SU-DHL-6 (cell line): ENCODE measurements around the gene BCAN.

ENCODE experiments used
- CTCF ChIP-seq: fragments of 200-600 bp; sonication (generic); IDR thresholded peaks from one replicate; pipeline ENCODE4 v1.5.1; 2017; ENCODE audit warnings: antibody characterized with exemption, mild to moderate bottlenecking, low read length, moderate library complexity; ENCODE audit not compliant: insufficient read depth, poor library complexity, severe bottlenecking
- EZH2phosphoT487 ChIP-seq: fragments of 200-600 bp; sonication (generic), shearing (Covaris generic); conservative IDR thresholded peaks from 2 replicates; pipeline ENCODE4 v1.6.1; 2018; ENCODE audit warnings: mild to moderate bottlenecking, antibody characterized with exemption, low read length, moderate library complexity, mixed read lengths

GRCh38 chr1:156598125-156598524, 43.8 kb upstream of the BCAN start:
- TF ChIP-seq CTCF = no peak
- TF ChIP-seq EZH2phosphoT487 = no peak
